ENCODE data around the gene CHST5. TPM values are rescaled to one million over a fixed set of nuclear protein-coding genes. Genes with fewer than 3 reads are reported as not detected.

Gene CHST5
- total RNA-seq, 1 donor from 2014 or later = not detected

- no peaks in the 10 kb centered on the region for H3K36me3 ChIP-seq
- no peak for TF ChIP-seq CTCF (IDR thresholded peaks at IDR 0.05)
- H3K27me3 ChIP-seq = no peaks in the 10 kb centered on the region
- intact Hi-C loops (cut with DNase I) = no loop called here
- H3K9me3 ChIP-seq = no peaks in the 10 kb centered on the region
- no peak for DNase-seq (ENCODE audit: low spot score in 2 of 2)
- H3K4me1 ChIP-seq = peaks cover 0 to 3% of the 10 kb centered on the region in 2 donors
- no peak overlapping the region for H3K27ac ChIP-seq
- H3K4me3 ChIP-seq = peak overlapping the region in 1 of 2 donors; percentile 33
These were observed 1.2 kb downstream of the CHST5 start for GRCh38 chr16:75534560-75535205.

- Histone ChIP-seq H3K4me3 (no peak overlapping the region), H3K9me3 (no peaks in the 10 kb centered on the region), H3K36me3 (no peaks in the 10 kb centered on the region), H3K27ac (no peak overlapping the region), H3K27me3 (no peaks in the 10 kb centered on the region), H3K4me1 (no peaks in the 10 kb centered on the region)
- no peak for TF ChIP-seq CTCF (IDR thresholded peaks at IDR 0.05)
- DNase-seq (ENCODE audit: low spot score in 2 of 2) = no peak
- intact Hi-C loops (cut with DNase I) = no loop called here
These were observed 3.1 kb downstream of the CHST5 start for GRCh38 chr16:75532791-75533190.

GRCh38 chr16:75532142-75532765 is 3.7 kb downstream of the CHST5 start:
- Histone ChIP-seq H3K4me3 (no peak overlapping the region), H3K4me1 (no peaks in the 10 kb centered on the region), H3K27me3 (no peaks in the 10 kb centered on the region), H3K27ac (no peak overlapping the region), H3K9me3 (no peaks in the 10 kb centered on the region), H3K36me3 (no peaks in the 10 kb centered on the region)
- intact Hi-C loops (cut with DNase I) = no loop called here
- no peak for TF ChIP-seq CTCF (IDR thresholded peaks at IDR 0.05)
- no peak for DNase-seq (ENCODE audit: low spot score in 2 of 2)

GRCh38 chr16:75529959-75530358 is 5.9 kb downstream of the CHST5 start:
- intact Hi-C loops (cut with DNase I) = no loop called here
- no peaks in the 10 kb centered on the region for H3K9me3 ChIP-seq
- no peaks in the 10 kb centered on the region for H3K4me1 ChIP-seq
- H3K36me3 ChIP-seq = no peaks in the 10 kb centered on the region
- no peak for DNase-seq (ENCODE audit: low spot score in 2 of 2)
- H3K4me3 ChIP-seq = no peak overlapping the region
- H3K27ac ChIP-seq = no peak overlapping the region
- TF ChIP-seq CTCF (IDR thresholded peaks at IDR 0.05) = no peak
- H3K27me3 ChIP-seq = no peaks in the 10 kb centered on the region

- no peak for TF ChIP-seq CTCF (IDR thresholded peaks at IDR 0.05)
- Histone ChIP-seq H3K27me3 (no peaks in the 10 kb centered on the region), H3K36me3 (no peaks in the 10 kb centered on the region), H3K27ac (no peak overlapping the region), H3K4me1 (no peaks in the 10 kb centered on the region), H3K4me3 (no peak overlapping the region), H3K9me3 (no peaks in the 10 kb centered on the region)
- intact Hi-C loops (cut with DNase I) = no loop called here
- no peak for DNase-seq (ENCODE audit: low spot score in 2 of 2)
These were observed 6.6 kb downstream of the CHST5 start for GRCh38 chr16:75529056-75529905.
